ENCODE measurements around the gene SUCLG2.

GRCh38 chr3:67558426-67558825, 96.0 kb downstream of the SUCLG2 start:
- TF ChIP-seq CTCF (conservative IDR thresholded peaks at IDR 0.05), result no peak
- no peak for TF ChIP-seq EZH2 (IDR thresholded peaks at IDR 0.05; ENCODE audit: low read depth)
